DOHH2 (cell line): ENCODE data around the gene ABCB8.

Experiments used
- CTCF ChIP-seq: fragments of 200-600 bp; sonication (generic); IDR thresholded peaks from one replicate; pipeline ENCODE4 v1.5.1; 2014; ENCODE audit warnings: antibody characterized with exemption, mild to moderate bottlenecking, low read depth, low read length; ENCODE audit not compliant: poor library complexity, severe bottlenecking
- EZH2phosphoT487 ChIP-seq: fragments of 200-600 bp; sonication (generic); IDR thresholded peaks from 2 replicates; pipeline ENCODE4 v1.6.1; 2017; ENCODE audit warnings: borderline replicate concordance, mild to moderate bottlenecking, antibody characterized with exemption, low read length, moderate library complexity, mixed read lengths

DNA sequence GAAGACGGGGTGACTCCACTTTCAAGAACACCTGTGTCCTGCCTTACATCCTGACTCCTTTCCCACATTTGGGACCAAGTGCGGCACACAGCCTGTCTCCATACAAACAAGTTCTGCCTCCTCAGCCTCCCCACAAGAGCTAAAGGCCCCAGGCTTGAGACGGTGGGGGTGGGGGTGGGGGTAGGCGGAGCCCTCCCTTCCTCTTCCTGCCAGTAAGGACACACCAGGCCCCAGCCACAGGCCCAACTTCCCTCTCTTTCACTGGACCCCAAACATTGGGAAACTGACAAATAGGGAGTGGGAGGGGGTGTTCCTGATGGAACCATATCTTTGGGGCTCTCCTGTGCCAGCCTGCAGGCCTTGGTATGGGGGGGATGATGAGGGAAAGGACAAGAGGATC lies 24.8 kb downstream of the ABCB8 start:
- TF ChIP-seq CTCF, result no peak
- no peak for TF ChIP-seq EZH2phosphoT487
